Erythroblast (primary cell): ENCODE results near the gene MARK2.

Source experiments
- GATA1 ChIP-seq: IDR thresholded peaks from 2 replicates; pipeline ENCODE4 v1.6.1; 2011; ENCODE audit warnings: low read depth, mild to moderate bottlenecking, control low read depth, low read length, moderate library complexity
- POLR2A ChIP-seq: IDR thresholded peaks from 2 replicates; pipeline ENCODE4 v1.6.1; 2011; ENCODE audit warnings: mild to moderate bottlenecking, low read length

DNA sequence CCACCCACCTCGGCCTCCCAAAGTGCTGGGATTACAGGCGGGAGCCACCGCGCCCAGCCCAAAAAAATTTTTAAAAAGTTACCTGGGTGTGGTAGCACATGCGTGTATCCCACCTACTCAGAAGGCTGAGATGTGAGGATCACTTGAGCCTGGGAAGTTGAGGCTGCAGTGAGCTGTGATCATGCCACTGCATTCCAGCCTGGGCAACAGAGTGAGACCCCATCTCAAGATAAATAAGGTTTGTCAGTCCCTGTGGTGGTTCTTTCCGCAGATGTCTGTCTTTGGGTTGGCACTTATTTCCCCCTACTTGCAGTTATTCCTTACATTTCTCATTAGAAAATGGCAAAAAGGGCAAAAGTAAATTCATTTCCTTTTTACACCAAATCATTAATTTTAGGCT lies 8.0 kb downstream of the MARK2 start:
- TF ChIP-seq POLR2A (no peak), GATA1 (no peak)
